HG03066 (cell line): ENCODE measurements around the gene LRP1.

Experiments used
- ATAC-seq: cut with Tn5 transposase; IDR thresholded peaks from one replicate; pipeline ENCODE4 v1.9.1; 2021; ENCODE audit warnings: low read depth; ENCODE audit not compliant: unreplicated experiment

LRP1 gene

DNA sequence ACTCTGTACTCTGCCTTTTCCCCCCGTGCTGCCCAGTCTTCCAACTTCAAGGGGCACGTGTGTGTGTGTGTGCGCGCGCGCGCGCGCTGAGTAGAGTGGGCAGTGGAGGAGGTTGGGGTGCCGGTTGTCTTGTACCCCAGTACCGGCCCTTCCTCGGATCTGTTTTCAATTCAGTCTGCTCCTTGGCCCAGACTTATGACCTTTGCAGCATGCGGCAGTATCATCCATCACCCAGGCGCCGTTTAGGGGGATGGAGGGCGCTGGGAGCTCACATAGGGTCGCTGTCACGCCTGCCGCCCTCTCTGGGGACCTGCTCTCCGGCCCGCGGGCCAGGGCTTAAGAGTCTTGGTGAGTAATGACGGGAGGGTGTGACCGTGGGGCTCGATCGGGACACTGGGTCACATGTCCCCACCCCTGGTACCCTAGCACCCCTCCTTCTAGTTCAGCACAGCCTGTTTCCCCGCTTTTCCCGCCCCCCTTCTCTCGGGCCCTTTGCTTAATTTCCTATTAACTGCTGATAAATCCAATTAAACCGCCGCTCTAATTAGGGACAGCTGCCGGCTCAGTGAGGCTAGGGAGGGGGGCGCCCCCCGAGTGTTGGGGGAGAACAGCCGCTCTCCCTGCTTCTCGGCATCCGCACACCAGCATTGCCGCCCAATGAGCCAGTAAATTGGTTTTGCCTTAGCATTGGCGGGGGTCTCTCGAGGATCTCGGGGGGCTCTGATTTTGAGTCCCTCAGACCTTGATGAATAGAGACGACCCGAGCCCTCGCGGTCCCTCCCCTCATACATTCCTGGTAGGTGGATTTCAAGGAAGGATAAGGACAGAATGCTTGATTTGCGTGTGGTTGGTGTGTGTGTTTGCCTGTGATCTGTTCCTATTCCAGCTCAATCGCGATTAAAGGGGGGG is 113.4 kb downstream of the LRP1 start:
- ATAC-seq, result no peak

DNA sequence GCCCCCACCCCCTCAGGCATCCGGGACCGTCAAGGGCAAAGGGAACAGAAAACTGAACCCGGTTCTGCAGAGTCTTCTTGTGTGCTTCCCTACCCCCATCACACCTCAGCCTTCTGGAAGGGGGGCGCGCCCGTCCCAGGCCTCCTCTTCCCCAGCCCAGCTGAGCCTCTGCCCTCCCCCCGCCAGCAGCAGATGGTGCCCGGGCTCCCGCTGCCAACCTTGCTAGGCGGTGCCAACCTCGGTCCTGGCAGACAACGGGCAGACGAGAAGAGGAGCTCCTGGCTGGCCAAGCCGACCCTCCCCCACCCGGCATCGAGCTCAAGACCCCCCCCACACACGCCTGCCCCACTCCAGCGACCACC is 114.0 kb downstream of the LRP1 start:
- no peak for ATAC-seq

GRCh38 chr12:57242691-57243454 is 114.6 kb downstream of the LRP1 start:
- ATAC-seq, result peak; percentile 27

- ATAC-seq, result no peak
Measured at GRCh38 chr12:57243521-57244311, 115.4 kb downstream of the LRP1 start.

DNA sequence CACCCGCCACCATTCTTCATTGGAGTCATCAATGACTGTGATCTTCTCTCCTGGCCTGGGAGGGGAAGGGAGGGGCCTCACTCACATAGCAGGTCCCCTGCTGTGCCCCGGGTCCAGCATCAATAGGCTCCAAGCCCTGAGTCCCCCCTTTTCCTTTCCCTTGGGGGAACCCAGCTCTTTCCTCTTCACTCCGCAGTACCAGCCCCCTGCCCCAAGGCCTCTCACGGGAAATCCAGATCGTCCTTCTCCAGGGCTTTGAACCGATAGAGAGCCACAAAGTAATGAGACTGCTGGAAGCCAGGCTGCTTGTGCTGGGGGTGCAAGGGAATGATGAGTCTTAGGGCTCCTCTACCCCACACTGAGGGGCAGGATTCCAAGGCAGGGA is 116.0 kb downstream of the LRP1 start:
- no peak for ATAC-seq

- no peak for ATAC-seq
Measured at GRCh38 chr12:57247041-57247440, 118.8 kb downstream of the LRP1 start.

- ATAC-seq, result no peak
Measured at GRCh38 chr12:57248934-57249742, 120.9 kb downstream of the LRP1 start.

GRCh38 chr12:57250541-57250940 is 122.3 kb downstream of the LRP1 start:
- no peak for ATAC-seq

- no peak for ATAC-seq
Measured at GRCh38 chr12:57250956-57251355, 122.7 kb downstream of the LRP1 start, which contains the start of gene STAC3. TSS of gene STAC3 (minus strand) at chr12:57251187. CDS start at chr12:57249636, 1,551 bp downstream.

DNA sequence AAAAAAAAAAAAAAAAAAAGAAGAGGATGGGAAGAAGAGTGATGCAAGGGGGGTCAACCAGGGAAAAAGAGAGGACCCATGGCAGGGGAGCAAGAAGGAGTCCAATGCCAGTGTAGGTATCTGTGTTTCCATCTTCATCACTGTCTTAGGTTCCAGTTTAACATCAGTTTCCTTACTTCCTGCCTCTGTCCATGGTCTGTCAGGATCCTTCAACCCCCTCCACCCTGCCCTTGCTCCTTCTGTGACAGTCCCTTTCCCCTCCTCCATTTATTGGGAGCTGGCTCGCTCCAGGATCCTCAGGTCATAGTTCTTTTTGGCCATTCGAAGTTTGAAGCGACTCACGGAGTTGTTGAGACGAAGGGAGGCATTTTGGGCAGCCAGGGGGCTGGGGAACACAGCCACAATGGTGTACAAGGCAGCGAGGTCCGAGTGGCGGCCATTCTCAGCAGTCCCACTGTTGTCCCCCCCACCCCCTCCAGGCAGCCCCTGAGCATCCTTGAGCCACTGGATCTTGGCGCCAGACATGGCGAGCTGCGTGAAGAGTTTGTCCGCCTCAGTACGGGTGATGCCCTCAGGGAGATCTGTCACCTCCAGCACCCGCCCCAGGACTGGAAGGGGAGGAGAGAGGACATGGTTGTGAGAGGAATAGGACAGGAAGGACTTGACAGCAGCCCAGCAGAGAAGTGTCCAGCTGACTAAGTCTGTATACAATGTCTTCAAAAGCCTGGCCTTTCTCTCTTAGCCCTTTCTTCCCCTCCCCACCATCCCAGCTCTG is 126.4 kb downstream of the LRP1 start:
- no peak for ATAC-seq

DNA sequence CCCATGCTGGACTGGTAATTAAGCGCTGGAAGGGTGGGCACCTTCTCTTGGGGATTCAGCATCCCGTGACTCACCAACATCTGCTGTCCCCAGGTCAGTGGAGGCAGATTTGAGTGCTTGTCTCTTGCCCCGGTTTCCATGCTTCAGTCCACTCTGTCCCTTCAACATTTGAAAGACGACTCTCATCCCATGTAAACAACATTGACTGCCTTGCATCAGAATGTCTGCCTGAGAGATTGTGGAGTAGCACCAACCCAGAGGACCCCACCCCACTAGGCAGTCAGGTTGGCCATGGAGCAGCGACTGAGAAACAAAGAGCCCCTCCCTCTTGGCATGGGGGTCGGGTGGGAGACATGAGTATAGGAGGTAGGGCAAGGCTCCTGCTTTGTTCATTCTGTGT is 127.6 kb downstream of the LRP1 start:
- no peak for ATAC-seq

DNA sequence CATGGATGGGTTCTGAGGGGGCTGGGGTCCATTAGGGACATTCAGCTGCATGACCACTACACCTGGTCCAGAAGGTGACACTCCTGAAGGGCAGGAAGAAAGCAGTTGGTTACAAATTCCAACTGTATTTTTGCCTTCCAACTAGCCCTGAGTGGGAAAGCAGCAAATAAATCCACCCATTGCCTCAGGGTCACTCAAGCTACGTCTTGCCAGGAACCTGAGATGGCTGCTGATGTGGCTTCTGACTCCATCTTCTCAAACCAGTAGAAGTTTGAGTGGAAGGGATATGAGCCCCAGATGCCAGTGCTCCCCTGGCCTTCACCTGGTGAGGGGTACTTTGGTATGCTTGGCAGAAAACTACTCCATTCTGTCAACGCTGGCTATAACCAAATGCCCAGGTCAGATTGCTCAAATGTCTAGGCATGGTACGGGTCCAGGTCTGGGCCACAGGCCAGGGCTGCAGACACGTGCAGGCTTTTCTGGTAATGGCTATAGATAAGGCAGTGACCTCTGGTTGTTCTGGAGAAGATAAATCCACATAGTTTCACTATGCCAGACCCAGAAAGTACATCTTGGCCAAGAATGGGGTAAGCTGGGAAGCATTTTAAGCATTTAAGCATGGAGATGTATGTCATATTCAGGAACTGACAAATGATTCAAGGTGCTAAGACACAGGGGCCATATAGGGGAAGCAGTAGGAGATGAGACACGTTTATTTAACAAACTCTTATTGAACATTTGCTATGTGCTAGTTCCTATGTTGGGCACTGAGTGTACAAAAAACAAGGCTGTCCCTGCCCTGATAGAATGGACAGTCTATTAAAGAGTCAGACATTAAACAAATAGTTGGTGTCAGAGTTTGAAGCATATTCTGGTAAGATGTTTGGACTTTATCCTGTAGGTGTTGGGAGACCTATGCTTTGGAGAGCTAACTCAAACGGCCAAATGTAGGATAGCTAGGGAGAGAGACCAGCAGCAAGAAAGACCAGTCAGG is 131.0 kb downstream of the LRP1 start:
- ATAC-seq, result no peak

- ATAC-seq, result no peak
Measured at GRCh38 chr12:57260366-57260765, 132.1 kb downstream of the LRP1 start.

DNA sequence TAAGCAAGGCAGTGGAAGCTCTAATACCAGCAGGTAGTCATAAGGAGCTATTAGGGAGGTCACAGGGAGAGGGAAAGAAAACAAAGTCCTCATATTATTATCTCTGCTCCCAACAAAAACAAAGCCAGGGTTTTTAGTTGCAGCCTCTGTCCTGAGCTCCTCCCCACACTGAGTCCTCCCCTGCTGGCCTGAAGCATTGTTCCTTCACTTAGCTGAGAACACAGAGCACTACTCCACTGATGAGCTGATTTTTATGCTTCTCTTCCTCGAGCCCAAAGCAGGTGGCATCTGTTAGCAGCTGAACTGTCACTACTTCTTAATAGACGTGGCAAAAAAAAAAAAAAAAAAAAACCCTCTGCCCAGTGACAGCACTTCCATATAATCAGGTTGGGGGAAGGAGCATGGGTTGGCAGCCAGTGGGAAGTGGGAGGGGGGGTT is 133.2 kb downstream of the LRP1 start:
- ATAC-seq, result no peak

- no peak for ATAC-seq
Measured at GRCh38 chr12:57262126-57262822, 134.0 kb downstream of the LRP1 start.
